BLaER1 (cell line): Measurements from ENCODE around the gene FBXL14.

Experiments used
- H3K27ac ChIP-seq: shearing (Covaris generic); formaldehyde crosslinking; 2 replicates; pipeline ENCODE4 v1.8.1; 2022
- H3K27me3 ChIP-seq: shearing (Covaris generic); formaldehyde crosslinking; 2 replicates; pipeline ENCODE4 v1.8.1; 2022
- H3K36me3 ChIP-seq: shearing (Covaris generic); formaldehyde crosslinking; 2 replicates; pipeline ENCODE4 v1.8.1; 2022
- H3K4me1 ChIP-seq: shearing (Covaris generic); formaldehyde crosslinking; 2 replicates; pipeline ENCODE4 v1.8.1; 2022
- H3K4me2 ChIP-seq: shearing (Covaris generic); formaldehyde crosslinking; 2 replicates; pipeline ENCODE4 v1.8.1; 2022
- H3K4me3 ChIP-seq: shearing (Covaris generic); formaldehyde crosslinking; 2 replicates; pipeline ENCODE4 v1.8.1; 2022
- H3K9ac ChIP-seq: shearing (Covaris generic); formaldehyde crosslinking; 2 replicates; pipeline ENCODE4 v1.8.1; 2022
- H3K9me3 ChIP-seq: shearing (Covaris generic); formaldehyde crosslinking; 2 replicates; pipeline ENCODE4 v1.8.1; 2022
- H4K20me1 ChIP-seq: shearing (Covaris generic); formaldehyde crosslinking; 2 replicates; pipeline ENCODE4 v1.8.1; 2022
- Cebpa-rat ChIP-seq: shearing (Covaris generic); IDR thresholded peaks from 2 replicates; pipeline ENCODE4 v1.8.1; 2022

The FBXL14 gene

DNA sequence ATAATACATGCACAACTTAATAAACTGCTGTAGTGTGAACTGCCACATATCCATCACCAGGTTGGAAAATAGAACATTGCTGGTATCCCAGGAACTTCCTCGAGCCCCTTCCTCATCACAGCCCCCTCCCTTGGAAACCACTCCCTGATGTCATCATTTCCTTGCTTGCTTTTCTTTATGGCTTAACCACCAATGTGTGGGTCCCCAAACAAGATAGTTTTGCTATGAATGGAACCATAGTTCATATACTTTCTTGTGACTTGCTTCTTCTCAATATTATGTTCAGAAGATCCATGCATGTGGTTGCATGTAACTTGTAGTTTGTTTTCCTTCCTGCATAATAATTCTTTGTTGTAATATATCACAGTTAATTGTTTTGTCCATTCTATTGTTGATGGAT is 25.7 kb upstream of the FBXL14 start:
- Histone ChIP-seq H3K27ac (no peak overlapping the region), H3K9me3 (no peaks in the 10 kb centered on the region), H3K4me2 (no peak overlapping the region), H3K9ac (no peak overlapping the region), H3K4me3 (no peak overlapping the region), H3K27me3 (no peaks in the 10 kb centered on the region), H3K4me1 (peaks cover 23% of the 10 kb centered on the region), H3K36me3 (no peaks in the 10 kb centered on the region), H4K20me1 (no peaks in the 10 kb centered on the region)
- TF ChIP-seq Cebpa-rat = no peak

DNA sequence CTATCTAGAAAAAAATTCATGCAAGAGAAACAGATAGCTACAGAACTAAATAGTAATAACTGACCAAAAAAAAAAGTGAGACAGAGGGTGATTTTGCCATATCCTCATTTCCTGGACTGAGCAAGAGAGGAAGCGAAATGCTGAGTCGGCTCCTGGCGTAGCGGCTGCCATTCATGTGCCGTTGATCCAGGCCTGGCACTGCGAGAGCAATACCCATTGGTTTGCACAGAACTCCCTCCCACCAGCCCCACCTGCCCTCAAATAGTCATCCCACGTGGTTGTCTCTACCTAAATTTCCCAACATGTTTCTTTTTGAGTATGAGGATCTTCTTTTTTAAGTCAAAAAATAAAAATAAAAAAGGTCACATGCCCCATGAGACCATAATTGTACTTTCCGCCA is 25.2 kb upstream of the FBXL14 start:
- TF ChIP-seq Cebpa-rat = no peak
- Histone ChIP-seq H3K4me2 (no peak overlapping the region), H4K20me1 (no peaks in the 10 kb centered on the region), H3K27ac (no peak overlapping the region), H3K4me1 (peaks cover 23% of the 10 kb centered on the region), H3K9me3 (no peaks in the 10 kb centered on the region), H3K36me3 (no peaks in the 10 kb centered on the region), H3K9ac (no peak overlapping the region), H3K4me3 (no peak overlapping the region), H3K27me3 (no peaks in the 10 kb centered on the region)

DNA sequence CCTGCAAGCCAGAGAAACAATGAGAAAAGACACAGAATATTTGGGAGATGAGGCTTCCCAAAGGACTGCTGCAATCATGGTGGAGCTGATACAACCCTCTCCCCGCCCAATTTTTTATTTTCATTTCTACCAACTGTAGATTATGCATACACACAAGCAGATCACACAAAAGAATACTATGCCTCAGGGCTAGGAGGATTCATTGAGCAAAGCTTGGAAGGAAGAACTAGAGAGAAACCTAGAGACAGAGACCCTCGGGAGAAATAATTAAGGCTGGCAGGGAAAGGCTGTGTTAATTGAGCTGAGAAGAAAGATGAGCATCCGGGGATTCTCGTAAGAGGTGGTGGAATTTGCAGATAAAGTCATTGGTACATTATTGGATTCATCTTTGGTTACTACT is 24.8 kb upstream of the FBXL14 start:
- H3K4me3 ChIP-seq = no peak overlapping the region
- no peaks in the 10 kb centered on the region for H3K9me3 ChIP-seq
- H3K27me3 ChIP-seq = no peaks in the 10 kb centered on the region
- H3K36me3 ChIP-seq = no peaks in the 10 kb centered on the region
- H3K27ac ChIP-seq = no peak overlapping the region
- H3K4me1 ChIP-seq = peaks cover 23% of the 10 kb centered on the region
- H3K9ac ChIP-seq = no peak overlapping the region
- no peaks in the 10 kb centered on the region for H4K20me1 ChIP-seq
- no peak for TF ChIP-seq Cebpa-rat
- no peak overlapping the region for H3K4me2 ChIP-seq

DNA sequence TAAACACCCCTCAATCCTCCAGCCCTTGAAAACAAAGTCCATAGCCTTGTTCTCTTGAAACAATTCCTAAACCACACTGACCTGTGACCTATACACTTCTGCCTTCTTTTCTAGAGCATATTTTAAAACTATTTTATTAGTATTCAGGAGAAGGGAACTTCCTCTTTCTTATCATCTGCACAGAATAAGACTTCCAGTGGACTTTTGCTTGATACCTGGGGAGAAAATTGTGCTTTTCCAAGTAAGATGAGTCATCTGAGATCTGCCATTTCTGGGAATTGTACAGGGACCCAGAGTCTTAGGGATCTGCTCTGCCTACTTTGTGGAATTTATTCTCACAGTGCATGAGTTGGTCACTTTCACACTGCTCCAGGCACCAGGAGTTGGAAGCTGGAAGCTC is 24.1 kb upstream of the FBXL14 start:
- Histone ChIP-seq H3K9ac (no peak overlapping the region), H3K27me3 (no peaks in the 10 kb centered on the region), H3K36me3 (no peaks in the 10 kb centered on the region), H3K9me3 (no peaks in the 10 kb centered on the region), H4K20me1 (no peaks in the 10 kb centered on the region), H3K4me3 (no peak overlapping the region), H3K27ac (no peak overlapping the region), H3K4me2 (no peak overlapping the region), H3K4me1 (peaks cover 23% of the 10 kb centered on the region)
- no peak for TF ChIP-seq Cebpa-rat

DNA sequence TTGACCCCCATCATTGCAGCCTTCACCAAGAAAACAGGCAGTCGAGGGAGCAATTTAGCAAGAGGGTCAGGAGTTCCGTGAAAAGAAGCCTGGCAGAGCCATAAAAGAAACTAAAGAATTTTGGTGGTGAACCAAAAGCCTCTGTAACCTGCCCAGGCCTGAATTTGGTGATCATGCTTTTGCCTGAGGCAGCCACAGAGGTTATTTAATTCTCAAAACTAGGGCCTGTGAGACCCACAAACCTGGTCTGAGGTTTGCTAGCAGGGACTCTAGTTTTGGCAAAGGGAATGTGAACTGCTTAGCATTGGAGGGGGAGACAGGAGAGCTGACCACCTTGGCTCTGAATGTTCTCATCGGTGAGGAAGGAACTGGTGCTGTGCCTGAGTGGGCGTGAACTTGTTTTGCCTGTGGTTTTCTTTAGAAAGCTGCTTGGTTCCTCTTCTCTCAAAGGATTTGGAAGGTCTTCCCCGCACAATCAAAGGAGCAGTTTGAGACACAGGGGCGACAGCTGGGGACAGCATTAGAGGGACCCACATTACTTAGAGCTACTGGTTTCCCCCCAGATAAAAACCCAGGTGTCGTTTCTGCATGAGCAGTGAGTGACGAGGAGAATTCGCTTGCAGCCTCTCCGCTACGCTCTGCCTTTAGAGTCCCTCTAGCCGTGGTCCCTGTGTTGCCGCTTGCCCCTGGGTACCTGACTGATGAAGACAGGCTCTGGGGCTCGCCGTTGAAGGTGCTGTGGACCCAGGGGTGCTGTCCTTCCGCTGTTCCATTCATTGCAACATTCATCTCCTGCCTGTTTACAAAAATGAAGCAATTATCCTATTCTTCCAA is 22.1 kb upstream of the FBXL14 start:
- H3K36me3 ChIP-seq = no peaks in the 10 kb centered on the region
- peak overlapping the region; percentile 67 for H3K4me2 ChIP-seq
- H3K27ac ChIP-seq = no peak overlapping the region
- no peaks in the 10 kb centered on the region for H3K27me3 ChIP-seq
- no peaks in the 10 kb centered on the region for H4K20me1 ChIP-seq
- no peak for TF ChIP-seq Cebpa-rat
- H3K4me3 ChIP-seq = no peak overlapping the region
- no peak overlapping the region for H3K9ac ChIP-seq
- no peaks in the 10 kb centered on the region for H3K9me3 ChIP-seq
- peaks cover 14% of the 10 kb centered on the region for H3K4me1 ChIP-seq

DNA sequence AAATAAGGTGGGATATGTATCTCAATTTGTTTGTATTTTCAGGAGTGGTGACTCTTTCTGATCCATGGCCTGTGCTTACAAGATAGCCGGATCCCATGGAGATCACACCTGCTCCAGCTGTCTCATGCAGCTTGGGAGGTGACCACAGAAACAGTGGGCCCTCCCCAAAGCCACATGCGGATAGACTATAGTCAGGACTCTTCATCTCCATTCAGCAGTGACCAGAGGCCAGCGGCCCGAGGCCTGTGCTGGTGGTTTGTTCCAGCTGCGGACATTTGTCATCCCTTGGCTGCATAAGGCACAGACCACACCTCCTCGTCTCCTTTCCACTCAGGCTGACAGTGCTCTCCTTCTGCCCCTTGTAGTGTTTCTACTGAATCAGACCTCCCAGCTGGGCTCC is 20.0 kb upstream of the FBXL14 start:
- H3K4me3 ChIP-seq = no peak overlapping the region
- H3K9ac ChIP-seq = no peak overlapping the region
- TF ChIP-seq Cebpa-rat = no peak
- no peak overlapping the region for H3K4me2 ChIP-seq
- no peaks in the 10 kb centered on the region for H3K27me3 ChIP-seq
- no peaks in the 10 kb centered on the region for H4K20me1 ChIP-seq
- H3K27ac ChIP-seq = no peak overlapping the region
- no peaks in the 10 kb centered on the region for H3K9me3 ChIP-seq
- no peaks in the 10 kb centered on the region for H3K36me3 ChIP-seq
- peaks cover 14% of the 10 kb centered on the region for H3K4me1 ChIP-seq

DNA sequence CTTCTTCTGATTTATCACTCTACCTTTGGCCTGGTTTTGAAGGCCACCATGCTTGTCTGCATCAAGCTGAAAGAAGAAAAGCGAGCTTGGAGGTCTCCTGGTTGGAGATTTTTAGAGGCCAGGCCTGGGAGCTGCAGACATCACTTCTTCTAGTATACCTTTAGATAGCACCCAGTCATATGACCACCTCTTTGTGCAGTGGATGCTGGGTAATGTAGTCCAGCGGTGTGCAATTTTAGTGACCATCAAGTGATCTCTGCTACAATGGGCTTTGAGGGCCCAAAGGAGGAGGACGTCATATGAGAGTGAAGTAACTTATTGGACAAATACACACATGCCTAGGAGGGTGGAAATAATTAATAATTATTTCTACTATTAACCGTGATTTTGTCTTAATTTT is 19.5 kb upstream of the FBXL14 start:
- Histone ChIP-seq H3K4me2 (no peak overlapping the region), H4K20me1 (no peaks in the 10 kb centered on the region), H3K9me3 (no peaks in the 10 kb centered on the region), H3K9ac (no peak overlapping the region), H3K4me3 (no peak overlapping the region), H3K27me3 (no peaks in the 10 kb centered on the region), H3K36me3 (no peaks in the 10 kb centered on the region), H3K27ac (no peak overlapping the region), H3K4me1 (peaks cover 14% of the 10 kb centered on the region)
- TF ChIP-seq Cebpa-rat = no peak

DNA sequence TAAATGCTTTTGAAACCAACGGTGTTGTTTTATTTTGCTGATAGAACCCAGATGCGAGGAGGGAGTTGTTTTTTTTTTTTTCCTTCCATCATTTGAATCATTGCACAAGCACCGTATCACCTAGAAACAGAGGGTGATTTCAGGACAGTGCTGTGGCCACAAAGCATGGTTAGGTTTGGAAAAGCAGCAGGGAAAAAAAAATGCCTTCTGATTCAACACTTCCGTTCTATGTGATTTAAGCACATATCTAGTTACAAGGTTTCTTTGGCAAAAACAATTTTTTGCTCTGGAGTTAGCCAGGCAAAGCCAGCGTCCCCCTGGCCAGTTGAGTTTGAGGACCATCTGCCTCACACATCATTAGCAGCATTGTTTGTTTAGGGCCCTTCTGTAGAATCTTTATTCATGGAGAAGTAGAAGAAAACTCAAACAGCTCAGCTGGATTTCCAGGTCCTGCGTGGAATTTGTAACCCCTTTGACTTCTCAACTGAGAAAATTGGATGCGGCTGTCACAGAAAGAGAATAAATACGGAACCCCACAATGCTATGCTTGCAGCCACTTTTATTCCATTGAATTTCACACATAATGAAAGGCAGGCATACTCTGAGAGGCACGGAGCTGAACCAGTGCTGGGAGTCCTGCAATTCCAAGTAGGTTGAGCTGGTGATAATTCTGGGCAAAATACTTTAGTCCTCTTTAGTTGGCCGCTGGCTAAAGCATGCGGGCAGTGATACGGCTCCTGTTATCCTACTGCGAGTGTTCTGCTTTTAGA is 17.6 kb upstream of the FBXL14 start:
- H3K4me3 ChIP-seq = no peak overlapping the region
- no peak overlapping the region for H3K4me2 ChIP-seq
- H3K27me3 ChIP-seq = no peaks in the 10 kb centered on the region
- no peaks in the 10 kb centered on the region for H3K36me3 ChIP-seq
- no peak overlapping the region for H3K9ac ChIP-seq
- no peaks in the 10 kb centered on the region for H3K9me3 ChIP-seq
- no peaks in the 10 kb centered on the region for H4K20me1 ChIP-seq
- peaks cover 10% of the 10 kb centered on the region for H3K4me1 ChIP-seq
- TF ChIP-seq Cebpa-rat = no peak
- H3K27ac ChIP-seq = no peak overlapping the region

DNA sequence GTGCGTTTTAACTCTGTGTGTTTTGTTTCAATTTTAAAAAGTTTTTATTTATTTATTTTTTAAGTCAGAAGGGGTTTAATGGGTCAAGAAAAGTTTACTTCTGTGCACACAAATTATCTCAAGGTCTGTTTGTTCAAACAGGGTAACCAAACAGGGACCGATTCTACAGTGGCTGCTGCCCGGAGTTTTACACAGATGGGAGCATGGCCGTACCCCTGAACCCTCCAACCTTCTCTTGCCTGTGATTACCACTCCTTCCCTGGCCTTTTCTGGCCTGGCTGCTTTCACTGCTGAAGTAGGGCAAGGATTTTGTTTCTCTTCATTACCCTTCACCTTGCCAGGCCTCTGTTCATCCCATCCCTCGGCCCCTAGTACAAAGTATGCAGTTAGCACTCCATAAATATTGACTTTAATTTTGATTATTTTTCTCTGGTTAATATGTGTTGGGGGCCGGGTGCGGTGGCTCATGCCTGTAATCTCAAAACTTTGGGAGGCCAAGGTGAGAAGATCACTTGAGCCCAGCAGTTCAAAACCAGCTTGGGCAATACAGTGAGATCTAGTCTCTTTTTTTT is 15.8 kb upstream of the FBXL14 start:
- Histone ChIP-seq H3K4me2 (no peak overlapping the region), H3K4me3 (no peak overlapping the region), H3K27me3 (no peaks in the 10 kb centered on the region), H3K9me3 (no peaks in the 10 kb centered on the region), H3K9ac (no peak overlapping the region), H4K20me1 (no peaks in the 10 kb centered on the region), H3K27ac (no peak overlapping the region), H3K4me1 (peaks cover 13% of the 10 kb centered on the region), H3K36me3 (no peaks in the 10 kb centered on the region)
- TF ChIP-seq Cebpa-rat = no peak

DNA sequence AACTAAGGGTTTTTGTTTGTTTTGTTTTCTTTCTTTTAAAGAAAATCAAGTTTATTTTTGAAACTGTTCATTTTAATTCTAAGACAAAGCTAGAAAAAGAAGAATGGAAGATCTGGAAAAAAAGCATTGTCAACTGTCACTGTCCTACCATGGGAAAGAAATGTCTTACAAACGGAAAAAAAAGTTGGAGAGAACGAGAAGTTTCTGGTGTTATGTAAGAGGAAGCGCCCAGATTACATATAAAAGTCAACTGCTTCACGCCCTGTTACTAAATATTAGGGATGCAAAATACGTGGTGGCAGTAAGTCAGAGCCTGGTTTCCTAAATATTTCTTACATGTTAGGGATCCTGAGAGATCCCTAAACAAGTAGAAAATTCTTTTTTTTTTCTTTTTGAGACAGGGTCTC is 14.3 kb upstream of the FBXL14 start:
- Histone ChIP-seq H3K4me1 (peaks cover 14% of the 10 kb centered on the region), H4K20me1 (no peaks in the 10 kb centered on the region), H3K9ac (no peak overlapping the region), H3K36me3 (no peaks in the 10 kb centered on the region), H3K27me3 (no peaks in the 10 kb centered on the region), H3K4me2 (no peak overlapping the region), H3K4me3 (no peak overlapping the region), H3K27ac (no peak overlapping the region), H3K9me3 (no peaks in the 10 kb centered on the region)
- TF ChIP-seq Cebpa-rat = no peak
